Osteoblast (primary cell): ENCODE results near the gene WDR7. TPM values are rescaled to one million over a fixed set of nuclear protein-coding genes. Genes with fewer than 3 reads are reported as not detected.

Source experiments
- DNase-seq: peaks from one replicate; pipeline ENCODE4 v3.0.0; 2011; ENCODE audit warnings: low spot score, mixed read lengths; ENCODE audit not compliant: insufficient read length; ENCODE audit errors: missing footprints
- H2AFZ ChIP-seq: 2 replicates; pipeline ENCODE4 v1.6.0; 2011; ENCODE audit warnings: mild to moderate bottlenecking, low read length
- H3K27ac ChIP-seq: 2 replicates; pipeline ENCODE4 v1.5.1; 2011; ENCODE audit warnings: mild to moderate bottlenecking, low read depth, low read length, moderate library complexity
- H3K27me3 ChIP-seq: 2 replicates; pipeline ENCODE4 v1.6.0; 2012; ENCODE audit warnings: mild to moderate bottlenecking, control low read depth, inconsistent platforms, low read length, moderate library complexity; ENCODE audit not compliant: insufficient read depth
- H3K36me3 ChIP-seq: 2 replicates; pipeline ENCODE4 v1.5.1; 2011; ENCODE audit warnings: mild to moderate bottlenecking, low read length, control low read depth, moderate library complexity; ENCODE audit not compliant: insufficient read depth
- H3K4me1 ChIP-seq: 2 replicates; pipeline ENCODE4 v1.5.1; 2011; ENCODE audit warnings: mild to moderate bottlenecking, low read length, control low read depth, moderate library complexity; ENCODE audit not compliant: insufficient read depth
- H3K4me2 ChIP-seq: 2 replicates; pipeline ENCODE4 v1.6.0; 2011; ENCODE audit warnings: mild to moderate bottlenecking, low read length; ENCODE audit not compliant: insufficient read depth
- H3K4me3 ChIP-seq: fragments of 200-600 bp; sonication (generic); 3 replicates; pipeline ENCODE4 v1.5.1; 2012; ENCODE audit warnings: mild to moderate bottlenecking, low read length, inconsistent platforms; ENCODE audit not compliant: insufficient read depth
- H3K79me2 ChIP-seq: 2 replicates; pipeline ENCODE4 v1.6.0; 2012; ENCODE audit warnings: mild to moderate bottlenecking, low read length, control low read depth, inconsistent platforms; ENCODE audit not compliant: insufficient read depth
- H3K9me3 ChIP-seq: 2 replicates; pipeline ENCODE4 v1.5.1; 2011; ENCODE audit warnings: low read depth, low read length, control low read depth
- H4K20me1 ChIP-seq: 2 replicates; pipeline ENCODE4 v1.6.0; 2012; ENCODE audit warnings: mild to moderate bottlenecking, low read length, control low read depth; ENCODE audit not compliant: insufficient read depth
- CTCF ChIP-seq: IDR thresholded peaks from 2 replicates; pipeline ENCODE4 v1.5.1; 2011; ENCODE audit warnings: mild to moderate bottlenecking, low read depth, low read length, moderate library complexity; ENCODE audit errors: extremely low read depth
- total RNA-seq: library from RNA; depleted of rRNA; stranded (reverse); fragments of >200 nt; gene quantifications from 2 replicates; pipeline ENCODE4 v1.2.3, GENCODE V29; 2012

The WDR7 gene
- total RNA-seq, 1 donor: 23.2 TPM

- no peak for DNase-seq
These were observed 282.3 kb downstream of the WDR7 start for GRCh38 chr18:56933472-56933871.

GRCh38 chr18:56934131-56934530 is 283.0 kb downstream of the WDR7 start:
- H3K4me3 ChIP-seq: no peak overlapping the region
- DNase-seq: no peak

More at GRCh38 chr18:56933472-56933871, 282.3 kb downstream of the WDR7 start:
- Histone ChIP-seq H3K79me2 (no peaks in the 10 kb centered on the region), H4K20me1 (no peaks in the 10 kb centered on the region), H2AFZ (no peak overlapping the region), H3K4me1 (no peaks in the 10 kb centered on the region), H3K27ac (no peak overlapping the region), H3K9me3 (no peaks in the 10 kb centered on the region), H3K36me3 (peaks cover 6% of the 10 kb centered on the region), H3K4me3 (no peak overlapping the region), H3K27me3 (no peaks in the 10 kb centered on the region), H3K4me2 (no peak overlapping the region)
- no peak for TF ChIP-seq CTCF

GRCh38 chr18:56934906-56935305 is 283.7 kb downstream of the WDR7 start:
- Histone ChIP-seq H3K27me3 (no peaks in the 10 kb centered on the region), H2AFZ (no peak overlapping the region), H3K36me3 (peaks cover 6% of the 10 kb centered on the region), H3K4me1 (no peaks in the 10 kb centered on the region), H4K20me1 (no peaks in the 10 kb centered on the region), H3K9me3 (no peaks in the 10 kb centered on the region), H3K27ac (no peak overlapping the region), H3K4me3 (no peak overlapping the region), H3K79me2 (no peaks in the 10 kb centered on the region), H3K4me2 (no peak overlapping the region)
- no peak for DNase-seq
- TF ChIP-seq CTCF: no peak

More at GRCh38 chr18:56934131-56934530, 283.0 kb downstream of the WDR7 start:
- Histone ChIP-seq H3K79me2 (no peaks in the 10 kb centered on the region), H2AFZ (no peak overlapping the region), H3K27me3 (no peaks in the 10 kb centered on the region), H4K20me1 (no peaks in the 10 kb centered on the region), H3K36me3 (peaks cover 6% of the 10 kb centered on the region), H3K9me3 (no peaks in the 10 kb centered on the region), H3K27ac (no peak overlapping the region), H3K4me2 (no peak overlapping the region), H3K4me1 (no peaks in the 10 kb centered on the region)
- no peak for TF ChIP-seq CTCF

GRCh38 chr18:56935434-56936040 is 284.4 kb downstream of the WDR7 start:
- Histone ChIP-seq H3K27me3 (no peaks in the 10 kb centered on the region), H3K79me2 (no peaks in the 10 kb centered on the region), H3K9me3 (no peaks in the 10 kb centered on the region), H2AFZ (no peak overlapping the region), H3K27ac (no peak overlapping the region), H3K4me1 (no peaks in the 10 kb centered on the region), H3K36me3 (peaks cover 6% of the 10 kb centered on the region), H3K4me2 (no peak overlapping the region), H3K4me3 (no peak overlapping the region), H4K20me1 (no peaks in the 10 kb centered on the region)
- no peak for DNase-seq
- TF ChIP-seq CTCF: no peak
